ENCODE data around the gene POP5. TPM values are rescaled to one million over a fixed set of nuclear protein-coding genes. Genes with fewer than 3 reads are reported as not detected.

Gene POP5
- total RNA-seq, 1 experiment from 2014 or later, result 81.0 TPM

DNA sequence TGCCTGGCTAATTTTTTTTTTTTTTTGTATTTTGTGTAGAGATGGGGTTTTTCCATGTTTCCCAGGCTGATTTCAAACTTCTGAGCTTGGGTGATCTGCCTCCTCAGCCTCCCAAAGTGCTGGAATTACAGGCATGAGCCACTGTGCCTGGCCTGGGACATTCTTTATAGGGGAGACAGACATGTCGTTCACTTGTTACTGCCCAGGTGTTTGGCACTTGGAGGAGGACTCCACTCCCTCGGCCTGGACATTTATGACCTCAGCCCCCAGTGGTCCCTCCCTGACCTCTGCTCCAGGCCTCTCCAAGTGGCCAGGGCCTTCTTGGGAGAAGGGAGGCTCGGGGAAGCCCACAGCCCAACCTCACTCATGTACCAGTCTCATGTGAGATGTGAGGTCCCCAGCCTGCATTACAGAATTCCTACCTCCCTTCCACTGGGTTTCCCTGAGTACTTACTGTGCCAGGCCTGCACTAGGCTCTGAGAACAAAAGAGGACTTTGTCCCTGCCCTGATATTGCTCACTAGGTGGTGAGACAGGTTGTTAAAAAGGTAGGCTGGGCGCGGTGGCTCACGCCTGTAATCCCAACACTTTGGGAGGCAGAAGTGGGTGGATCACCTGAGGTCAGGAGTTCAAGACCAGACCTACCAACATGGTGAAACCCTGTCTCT, 9.7 kb upstream of the POP5 start:
- Mint-ChIP-seq H3K27me3 (ENCODE audit: unreplicated experiment) (peaks cover 10% of the 10 kb centered on the region), H3K4me1 (ENCODE audit: low read depth, unreplicated experiment) (peaks cover 8% of the 10 kb centered on the region), H3K36me3 (ENCODE audit: insufficient read depth, unreplicated experiment) (no peaks in the 10 kb centered on the region), H3K27ac (ENCODE audit: unreplicated experiment) (no peak overlapping the region), H3K9me3 (ENCODE audit: low read depth, unreplicated experiment) (no peaks in the 10 kb centered on the region), H3K4me3 (ENCODE audit: low read depth, unreplicated experiment) (no peak overlapping the region)
- DNase-seq, result peak; percentile 36
- TF ChIP-seq, protein P1, sequence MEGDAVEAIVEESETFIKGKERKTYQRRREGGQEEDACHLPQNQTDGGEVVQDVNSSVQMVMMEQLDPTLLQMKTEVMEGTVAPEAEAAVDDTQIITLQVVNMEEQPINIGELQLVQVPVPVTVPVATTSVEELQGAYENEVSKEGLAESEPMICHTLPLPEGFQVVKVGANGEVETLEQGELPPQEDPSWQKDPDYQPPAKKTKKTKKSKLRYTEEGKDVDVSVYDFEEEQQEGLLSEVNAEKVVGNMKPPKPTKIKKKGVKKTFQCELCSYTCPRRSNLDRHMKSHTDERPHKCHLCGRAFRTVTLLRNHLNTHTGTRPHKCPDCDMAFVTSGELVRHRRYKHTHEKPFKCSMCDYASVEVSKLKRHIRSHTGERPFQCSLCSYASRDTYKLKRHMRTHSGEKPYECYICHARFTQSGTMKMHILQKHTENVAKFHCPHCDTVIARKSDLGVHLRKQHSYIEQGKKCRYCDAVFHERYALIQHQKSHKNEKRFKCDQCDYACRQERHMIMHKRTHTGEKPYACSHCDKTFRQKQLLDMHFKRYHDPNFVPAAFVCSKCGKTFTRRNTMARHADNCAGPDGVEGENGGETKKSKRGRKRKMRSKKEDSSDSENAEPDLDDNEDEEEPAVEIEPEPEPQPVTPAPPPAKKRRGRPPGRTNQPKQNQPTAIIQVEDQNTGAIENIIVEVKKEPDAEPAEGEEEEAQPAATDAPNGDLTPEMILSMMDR (IDR thresholded peaks at IDR 0.05; ENCODE audit: unreplicated experiment), result no peak
- CTCF ChIA-PET, result interaction anchor here (0.8 kb wide), 1 partner anchor 36 kb away, joined by 3 read pairs; no protein-coding TSS in a partner anchor
- BruUV-seq (replicated peaks), result no TSS peak
- intact Hi-C loops (cut with micrococcal nuclease; ENCODE audit: unreplicated experiment), result no loop called here

DNA sequence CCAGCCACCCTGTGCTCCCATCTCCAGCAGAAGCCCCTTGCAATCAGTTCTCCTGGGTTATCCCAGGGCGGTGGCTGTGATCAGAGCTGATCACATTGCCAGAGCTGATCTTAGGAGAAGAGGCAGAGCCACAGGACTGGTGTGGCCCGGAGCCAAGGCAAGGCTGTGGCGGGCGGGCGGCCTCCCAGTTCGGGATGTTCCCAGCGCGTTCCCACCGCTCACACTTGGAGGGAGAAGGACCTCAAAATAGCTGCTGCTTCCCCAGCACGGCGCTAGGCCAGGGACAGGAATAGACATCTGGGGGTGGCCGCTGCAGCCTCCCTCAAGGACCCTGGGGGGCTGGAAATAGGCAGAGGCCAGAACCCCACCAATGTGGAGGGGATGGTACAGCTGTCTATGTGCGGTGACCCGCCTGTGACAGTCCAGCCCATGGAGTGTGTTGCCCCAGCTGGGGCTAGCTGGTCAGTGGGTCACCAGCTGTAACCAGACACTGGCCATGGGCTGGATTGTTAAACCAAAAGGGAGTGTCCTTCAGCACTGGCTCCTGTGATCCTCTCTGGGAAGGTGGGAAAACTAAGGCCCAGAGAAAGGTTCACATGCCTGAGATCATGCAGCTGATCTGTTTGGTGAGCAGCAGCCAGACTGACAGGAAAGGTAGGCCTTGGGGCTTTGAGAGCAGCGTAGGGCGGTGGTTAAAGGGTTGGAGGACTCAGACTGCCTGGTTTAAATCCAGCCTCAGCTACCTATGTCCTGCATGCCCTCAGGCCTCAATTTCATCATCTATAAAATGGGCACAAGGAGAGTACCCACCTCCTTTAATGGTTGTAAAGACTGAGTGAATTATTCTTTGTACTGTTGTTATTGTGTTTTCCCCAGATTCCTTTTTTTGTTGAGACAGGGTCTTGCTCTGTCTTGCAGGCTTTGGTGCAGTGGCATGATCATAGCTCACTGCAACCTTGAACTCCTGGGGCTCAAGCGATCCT, 8.0 kb upstream of the POP5 start:
- DNase-seq, result no peak
- Mint-ChIP-seq H3K4me3 (ENCODE audit: low read depth, unreplicated experiment) (no peak overlapping the region), H3K9me3 (ENCODE audit: low read depth, unreplicated experiment) (no peaks in the 10 kb centered on the region), H3K27me3 (ENCODE audit: unreplicated experiment) (peaks cover 14% of the 10 kb centered on the region), H3K36me3 (ENCODE audit: insufficient read depth, unreplicated experiment) (peaks cover 4% of the 10 kb centered on the region), H3K27ac (ENCODE audit: unreplicated experiment) (no peak overlapping the region), H3K4me1 (ENCODE audit: low read depth, unreplicated experiment) (peaks cover 8% of the 10 kb centered on the region)
- CTCF ChIA-PET, result no interaction called here
- no TSS peak for BruUV-seq (replicated peaks)
- intact Hi-C loops (cut with micrococcal nuclease; ENCODE audit: unreplicated experiment), result loop anchor here (10.0 kb wide), 1 partner anchor 386 kb away; the partner anchor contains the start of gene HNF1A
- TF ChIP-seq, protein P1 (IDR thresholded peaks at IDR 0.05; ENCODE audit: unreplicated experiment), result no peak

DNA sequence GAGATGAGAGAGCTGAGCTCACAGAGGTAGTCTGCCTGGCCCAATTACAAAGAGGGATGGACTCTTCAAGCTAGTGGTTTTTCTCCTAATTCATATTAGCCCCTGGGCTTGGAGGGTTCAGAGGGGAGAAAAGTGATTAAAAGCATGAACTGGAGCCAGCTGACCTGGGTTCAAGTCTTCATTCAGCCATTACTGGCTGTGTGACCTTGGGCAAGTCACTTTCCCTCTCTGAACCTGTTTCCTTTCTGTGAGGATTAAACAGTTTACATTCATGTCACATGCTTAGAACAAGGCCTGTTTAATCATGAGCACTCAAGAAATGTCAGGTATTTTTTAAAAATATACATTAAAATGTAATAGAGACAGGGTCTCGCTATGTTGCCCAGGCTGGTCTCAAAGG, 7.2 kb upstream of the POP5 start:
- Mint-ChIP-seq H3K9me3 (ENCODE audit: low read depth, unreplicated experiment) (no peaks in the 10 kb centered on the region), H3K4me1 (ENCODE audit: low read depth, unreplicated experiment) (peaks cover 14% of the 10 kb centered on the region), H3K36me3 (ENCODE audit: insufficient read depth, unreplicated experiment) (peaks cover 10% of the 10 kb centered on the region), H3K27ac (ENCODE audit: unreplicated experiment) (no peak overlapping the region), H3K4me3 (ENCODE audit: low read depth, unreplicated experiment) (no peak overlapping the region), H3K27me3 (ENCODE audit: unreplicated experiment) (peaks cover 14% of the 10 kb centered on the region)
- TF ChIP-seq, protein P1 (IDR thresholded peaks at IDR 0.05; ENCODE audit: unreplicated experiment), result no peak
- CTCF ChIA-PET, result interaction anchor here (0.8 kb wide), 1 partner anchor 61 kb away, joined by 3 read pairs; no protein-coding TSS in a partner anchor
- no peak for DNase-seq
- no TSS peak for BruUV-seq (replicated peaks)
- intact Hi-C loops (cut with micrococcal nuclease; ENCODE audit: unreplicated experiment), result loop anchor here (10.0 kb wide), 1 partner anchor 386 kb away; the partner anchor contains the start of gene HNF1A

DNA sequence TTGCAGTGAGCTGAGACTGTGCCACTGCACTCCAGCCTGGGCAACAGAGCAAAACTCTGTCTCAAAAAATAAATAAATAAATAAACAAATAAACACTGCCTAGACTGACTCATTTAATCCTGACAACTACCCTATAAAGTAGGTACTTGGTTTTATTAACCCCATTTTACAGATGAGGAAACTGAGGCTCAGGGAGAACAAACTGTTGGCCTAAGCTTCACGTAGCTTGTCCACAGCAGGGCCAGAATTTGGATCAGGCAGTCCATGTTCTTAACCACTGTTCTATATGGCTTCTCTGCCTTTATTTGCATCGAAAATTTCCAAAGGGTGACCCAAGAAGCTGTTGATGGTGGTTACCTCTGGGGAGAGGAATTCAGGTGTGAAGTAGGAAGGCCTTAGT, 5.7 kb upstream of the POP5 start:
- intact Hi-C loops (cut with micrococcal nuclease; ENCODE audit: unreplicated experiment), result loop anchor here (10.0 kb wide), 1 partner anchor 388 kb away; the partner anchor contains the start of gene HNF1A

More for the DNA sequence above, 5.7 kb upstream of the POP5 start:
- no TSS peak for BruUV-seq (replicated peaks)
- Mint-ChIP-seq H3K4me3 (ENCODE audit: low read depth, unreplicated experiment) (no peak overlapping the region), H3K27me3 (ENCODE audit: unreplicated experiment) (peaks cover 14% of the 10 kb centered on the region), H3K4me1 (ENCODE audit: low read depth, unreplicated experiment) (peaks cover 19% of the 10 kb centered on the region), H3K36me3 (ENCODE audit: insufficient read depth, unreplicated experiment) (peaks cover 17% of the 10 kb centered on the region), H3K9me3 (ENCODE audit: low read depth, unreplicated experiment) (no peaks in the 10 kb centered on the region), H3K27ac (ENCODE audit: unreplicated experiment) (no peak overlapping the region)
- CTCF ChIA-PET, result no interaction called here
- TF ChIP-seq, protein P1 (IDR thresholded peaks at IDR 0.05; ENCODE audit: unreplicated experiment), result no peak
- no peak for DNase-seq

Data from Calu3 (cell line).